GM21576 (cell line): Measurements from ENCODE around the gene ZFP62.
A peak's percentile ranks its signal among the peaks of the same experiment; 100 is the strongest.
"Not testable (repeated sequence)": the region's sequence is repeated elsewhere in the genome, so short reads cannot be mapped to it uniquely, and the experiment has no call there.

Experiments
- ATAC-seq: cut with Tn5 transposase; IDR thresholded peaks from one replicate; pipeline ENCODE4 v1.9.1; 2021; ENCODE audit warnings: mild to moderate bottlenecking, moderate library complexity; ENCODE audit not compliant: unreplicated experiment

ZFP62 gene

DNA sequence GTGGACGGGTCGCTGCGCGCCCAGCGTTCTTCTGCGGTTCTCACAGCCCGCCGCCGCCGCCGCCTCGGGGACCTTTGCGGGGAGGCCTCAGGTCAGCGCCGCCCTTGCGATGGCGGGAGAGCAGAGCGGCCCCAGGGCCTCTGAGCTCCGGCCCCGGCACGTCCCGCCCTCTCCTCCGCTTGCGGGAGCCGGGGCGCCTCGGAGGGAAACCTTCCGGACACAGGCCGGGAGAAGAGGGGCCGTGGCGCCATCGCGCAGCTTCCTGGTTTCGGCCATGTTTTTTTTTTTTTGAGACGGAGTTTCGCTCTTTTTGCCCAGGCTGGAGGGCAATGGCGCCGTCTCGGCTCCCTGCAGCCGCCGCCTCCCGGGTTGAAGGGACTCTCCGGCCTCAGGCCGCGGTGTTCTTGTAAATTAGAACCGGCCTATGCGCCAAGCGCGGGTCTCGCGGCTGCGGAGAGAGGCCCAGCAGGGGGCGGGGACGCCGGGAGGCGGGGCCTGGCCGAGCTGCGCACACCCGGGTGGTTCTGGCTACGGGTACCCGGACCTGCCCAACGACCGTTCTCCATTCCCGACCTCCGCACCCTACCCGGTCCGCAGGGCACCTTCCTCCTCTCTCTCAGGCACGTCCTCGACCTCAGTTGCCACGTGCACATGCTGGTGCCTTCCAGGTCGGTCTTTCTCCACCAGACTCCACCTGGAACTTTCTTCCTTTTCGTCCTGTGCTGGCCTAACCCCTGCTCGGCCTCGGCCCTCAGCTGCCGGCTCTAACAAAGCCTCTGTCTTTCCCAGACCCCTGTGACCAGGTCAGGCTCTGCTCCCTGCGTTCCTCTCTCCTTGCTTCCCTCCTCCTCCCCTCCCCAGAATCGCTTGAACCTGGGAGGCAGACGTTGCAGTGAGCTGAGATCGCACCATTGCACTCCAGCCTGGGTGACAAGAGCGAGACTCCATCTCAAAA lies 29.7 kb downstream of the ZFP62 start:
- peak; percentile 66 for ATAC-seq

DNA sequence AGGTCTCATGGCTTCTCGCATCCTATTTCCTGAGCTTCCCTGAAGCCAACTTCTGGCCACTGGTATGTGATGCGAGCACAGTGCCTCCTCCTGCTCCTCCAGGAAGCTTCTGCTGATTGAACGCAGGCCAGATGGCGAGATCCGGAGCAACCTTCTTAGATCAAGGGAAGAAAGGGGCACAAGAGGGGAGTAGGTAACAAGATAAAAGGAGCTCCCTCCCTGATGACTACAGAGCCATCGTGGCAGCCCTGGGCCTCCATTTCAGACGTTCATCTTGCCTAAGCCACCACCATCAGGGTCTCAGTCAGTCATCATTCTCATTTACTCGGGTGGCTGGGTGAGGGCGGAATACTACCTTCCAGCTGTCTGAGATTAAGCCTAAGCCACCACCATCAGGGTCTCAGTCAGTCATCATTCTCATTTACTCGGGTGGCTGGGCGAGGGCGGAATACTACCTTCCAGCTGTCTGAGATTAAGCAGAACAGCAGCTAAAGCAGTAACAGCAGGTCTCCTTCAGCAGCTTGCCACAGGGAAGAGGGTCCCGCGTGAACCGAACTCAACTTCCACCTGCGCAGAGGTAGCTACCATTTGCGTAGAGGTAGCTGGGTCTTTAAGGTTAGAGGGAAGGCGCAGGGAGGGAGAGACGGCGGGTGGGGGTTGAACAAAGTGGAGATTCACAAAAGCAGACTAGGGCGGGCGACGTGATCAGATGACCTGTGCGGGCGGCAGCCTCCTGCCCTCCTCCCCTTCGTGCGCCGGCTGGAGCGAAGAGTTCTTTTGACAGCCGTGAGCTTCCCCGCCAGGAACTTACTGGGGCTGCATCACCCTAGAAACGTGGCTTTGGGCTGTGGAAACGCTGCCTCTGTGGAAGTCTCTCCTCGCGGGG lies 30.6 kb downstream of the ZFP62 start:
- ATAC-seq, result peak; percentile 39

DNA sequence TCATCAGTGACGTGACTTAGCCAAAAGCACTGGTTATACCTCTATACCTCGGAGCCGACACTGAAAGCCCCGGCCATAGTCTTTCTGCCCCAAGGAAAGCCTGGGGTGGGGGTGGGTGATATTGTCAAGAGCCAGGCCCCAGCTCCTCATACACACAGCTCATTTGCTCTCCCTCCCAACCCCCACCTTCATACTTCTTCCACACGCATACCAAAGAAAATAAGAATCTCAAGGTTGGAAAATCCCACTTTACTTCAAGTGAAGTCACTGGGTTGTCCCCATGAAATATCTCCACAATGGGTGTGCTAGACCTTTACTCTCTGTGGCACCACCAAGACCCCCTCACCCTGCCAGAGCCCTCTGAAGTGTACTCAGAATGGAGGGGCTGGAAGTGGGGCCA lies 31.4 kb downstream of the ZFP62 start:
- no peak for ATAC-seq

DNA sequence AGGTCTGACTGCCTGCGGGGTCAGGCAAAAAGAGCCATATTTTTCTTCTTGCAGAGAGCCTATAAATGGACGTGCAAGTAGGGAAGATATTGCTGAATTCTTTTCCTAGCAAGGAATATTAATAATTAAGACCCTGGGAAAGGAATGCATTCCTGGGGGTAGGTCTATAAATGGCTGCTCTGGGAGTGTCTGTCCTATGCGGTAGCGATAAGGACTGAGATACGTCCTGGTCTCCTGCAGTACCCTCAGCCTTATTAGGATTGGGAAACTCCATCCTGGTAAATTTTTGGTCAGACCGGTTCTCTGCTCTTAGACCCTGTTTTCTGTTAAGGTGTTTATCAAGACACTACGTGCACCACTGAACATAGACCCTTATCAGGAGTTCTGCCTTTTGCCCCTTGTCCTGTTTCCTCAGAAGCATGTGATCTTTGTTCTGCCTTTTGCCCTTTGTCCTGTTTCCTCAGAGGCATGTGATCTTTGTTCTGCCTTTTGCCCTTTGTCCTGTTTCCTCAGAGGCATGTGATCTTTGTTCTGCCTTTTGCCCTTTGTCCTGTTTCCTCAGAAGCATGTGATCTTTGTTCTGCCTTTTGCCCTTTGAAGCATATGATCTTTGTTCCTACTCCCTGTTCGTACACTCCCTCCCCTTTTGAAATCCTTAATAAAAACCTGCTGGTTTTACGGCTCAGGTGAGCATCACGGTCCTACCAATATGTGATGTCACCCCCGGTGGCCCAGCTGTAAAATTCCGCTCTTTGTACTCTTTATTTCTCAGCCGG lies 32.1 kb downstream of the ZFP62 start:
- ATAC-seq, result not testable (repeated sequence)

DNA sequence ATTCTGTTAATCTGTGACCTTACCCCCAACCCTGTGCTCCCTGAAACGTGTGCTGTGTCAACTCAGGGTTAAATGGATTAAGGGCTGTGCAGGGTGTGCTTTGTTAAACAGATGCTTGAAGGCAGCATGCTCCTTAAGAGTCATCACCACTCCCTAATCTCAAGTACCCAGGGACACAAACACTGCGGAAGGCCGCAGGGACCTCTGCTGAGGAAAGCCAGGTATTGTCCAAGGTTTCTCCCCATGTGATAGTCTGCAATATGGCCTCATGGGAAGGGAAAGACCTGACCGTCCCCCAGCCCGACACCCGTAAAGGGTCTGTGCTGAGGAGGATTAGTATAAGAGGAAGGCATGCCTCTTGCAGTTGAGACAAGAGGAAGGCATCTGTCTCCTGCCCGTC lies 33.7 kb downstream of the ZFP62 start:
- ATAC-seq, result not testable (repeated sequence)

DNA sequence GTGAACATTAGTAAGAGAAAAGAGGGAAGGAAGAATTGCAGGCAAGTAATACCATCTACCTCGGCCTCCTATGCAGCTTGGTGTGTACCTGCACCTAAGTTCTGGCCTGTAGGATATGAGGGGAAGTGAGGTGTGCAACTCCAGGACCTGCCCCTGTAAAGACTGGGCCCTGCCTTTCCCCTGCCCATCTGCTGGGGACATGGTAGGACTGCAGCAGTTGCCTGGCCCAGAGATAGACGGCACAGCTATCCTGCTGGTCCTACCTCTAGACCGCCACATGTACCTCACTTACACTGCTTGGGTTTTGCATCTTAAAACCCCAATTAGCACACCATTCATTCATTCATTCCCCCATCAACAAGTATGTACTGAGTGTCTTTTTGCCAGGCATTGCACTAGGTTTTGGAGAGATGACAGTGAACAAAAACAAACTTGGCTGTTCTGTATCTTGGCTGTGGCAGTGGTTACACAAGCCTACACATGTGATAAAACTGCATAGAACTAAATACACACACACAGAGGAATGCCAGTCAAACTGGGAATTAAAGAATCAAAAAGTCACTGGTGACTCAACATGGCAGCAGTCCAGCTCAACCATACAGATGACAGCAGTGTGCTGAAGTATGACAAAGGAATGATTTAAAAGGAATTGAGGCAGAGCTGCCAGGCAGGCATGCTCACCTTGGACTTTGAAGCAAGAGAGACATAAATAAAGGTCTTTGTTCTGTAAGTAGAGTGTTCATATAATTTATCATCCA lies 35.1 kb downstream of the ZFP62 start:
- ATAC-seq, result no peak

DNA sequence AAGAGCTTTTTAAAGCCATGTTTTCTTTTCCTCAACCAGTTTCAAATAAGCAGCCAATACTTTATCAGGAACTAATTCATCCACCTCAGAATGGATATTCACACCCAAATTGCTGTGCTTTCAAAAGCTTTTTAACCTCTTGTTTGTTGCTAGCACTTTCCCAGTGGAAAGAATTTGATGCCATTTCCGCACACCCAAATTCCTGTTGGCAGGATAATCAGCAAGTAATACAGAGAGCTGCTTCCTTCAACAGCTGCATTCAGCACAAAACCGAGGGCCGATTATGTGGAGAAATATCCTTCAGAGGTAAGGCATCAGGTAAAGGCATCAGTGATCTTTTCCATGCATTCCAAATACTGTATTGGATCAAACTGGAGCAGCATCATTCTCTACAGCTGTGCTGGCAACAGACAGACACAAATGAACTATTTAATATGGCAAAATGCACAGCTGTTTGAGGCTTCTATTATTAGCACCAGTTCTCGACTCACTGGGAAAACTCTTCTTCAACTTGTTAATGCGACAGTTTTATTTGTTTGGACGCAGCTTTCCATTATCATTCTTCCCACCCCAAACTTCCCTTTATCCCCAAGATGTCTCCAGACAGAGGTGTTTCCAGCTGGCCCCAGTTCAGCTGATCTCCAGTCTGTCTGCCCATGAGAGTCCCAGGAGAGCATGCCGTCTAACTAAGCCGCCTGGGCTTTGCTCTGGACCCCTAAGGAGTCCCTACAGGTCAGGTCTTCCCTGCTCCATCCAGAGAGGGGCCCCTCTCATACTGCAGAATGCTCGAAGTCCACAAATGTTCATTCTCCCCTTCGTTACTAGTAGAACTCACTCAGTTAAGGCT lies 36.2 kb downstream of the ZFP62 start:
- ATAC-seq, result no peak

DNA sequence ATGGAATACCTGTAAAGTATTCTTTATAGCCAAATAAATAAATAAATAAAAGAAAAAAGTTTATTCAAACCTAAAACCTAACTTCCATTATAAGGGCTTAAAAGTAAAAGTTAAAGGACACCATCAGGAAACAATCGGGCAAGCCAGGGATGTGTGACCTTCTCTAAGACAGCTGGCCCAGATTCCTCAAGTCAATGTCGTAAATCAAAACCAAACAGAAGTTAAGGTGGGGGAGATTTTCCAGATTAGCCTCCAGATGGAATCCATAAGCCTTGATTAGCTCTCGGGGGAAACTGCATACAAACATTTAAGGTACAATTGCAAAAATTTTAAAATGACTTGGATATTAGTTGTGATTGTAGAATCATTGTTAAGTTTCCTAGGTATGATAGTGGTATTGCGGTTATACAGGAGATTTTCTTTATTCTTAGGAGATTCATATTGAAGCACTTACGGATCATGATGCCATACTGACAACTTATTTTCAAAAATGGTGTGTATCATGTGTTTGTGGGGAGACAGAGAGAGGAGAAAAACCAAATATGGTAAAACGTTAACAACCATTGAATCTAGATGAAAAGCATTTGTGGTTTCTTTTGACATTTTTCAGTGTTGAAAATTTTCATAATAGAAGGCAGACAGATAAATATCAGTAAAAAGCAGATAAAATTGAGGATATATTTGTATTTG lies 37.0 kb downstream of the ZFP62 start:
- no peak for ATAC-seq

DNA sequence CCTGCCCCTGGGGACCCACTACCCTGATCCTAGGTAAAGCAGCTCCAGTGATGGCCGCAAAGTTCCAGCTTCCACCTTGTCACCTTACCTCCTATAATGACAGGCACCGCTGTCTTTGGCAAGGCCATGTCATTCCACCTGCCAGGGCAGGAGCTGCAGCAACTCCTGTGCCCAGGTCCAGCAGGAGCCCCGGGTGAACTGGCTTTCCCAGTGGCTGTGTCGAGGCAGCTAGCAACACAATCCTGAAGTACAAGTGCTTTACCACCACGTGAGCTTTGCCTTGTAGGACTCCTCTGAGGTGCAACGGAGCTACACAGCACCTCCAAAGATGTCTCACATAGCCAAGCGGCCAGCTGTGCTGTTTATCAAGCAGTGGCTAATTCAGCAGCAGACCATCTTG lies 37.7 kb downstream of the ZFP62 start:
- no peak for ATAC-seq

DNA sequence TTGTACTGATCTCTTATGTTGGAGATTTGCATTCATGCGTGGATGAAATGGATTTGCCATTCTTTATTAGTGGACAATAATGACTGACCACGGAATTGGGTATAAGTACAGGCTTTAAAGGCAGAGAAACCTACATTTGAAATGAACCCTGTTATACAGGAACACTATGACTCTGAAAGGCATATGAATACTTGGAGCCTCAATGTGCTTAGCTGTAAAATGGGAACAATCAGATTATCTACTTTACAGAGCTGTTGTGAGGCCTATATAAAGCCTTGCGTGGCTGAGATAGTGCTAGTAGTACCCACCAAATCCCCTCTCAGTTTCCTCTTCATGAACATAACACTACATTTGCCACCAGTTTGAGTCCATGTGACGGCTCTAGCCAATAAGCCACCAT lies 39.5 kb downstream of the ZFP62 start:
- ATAC-seq, result no peak

DNA sequence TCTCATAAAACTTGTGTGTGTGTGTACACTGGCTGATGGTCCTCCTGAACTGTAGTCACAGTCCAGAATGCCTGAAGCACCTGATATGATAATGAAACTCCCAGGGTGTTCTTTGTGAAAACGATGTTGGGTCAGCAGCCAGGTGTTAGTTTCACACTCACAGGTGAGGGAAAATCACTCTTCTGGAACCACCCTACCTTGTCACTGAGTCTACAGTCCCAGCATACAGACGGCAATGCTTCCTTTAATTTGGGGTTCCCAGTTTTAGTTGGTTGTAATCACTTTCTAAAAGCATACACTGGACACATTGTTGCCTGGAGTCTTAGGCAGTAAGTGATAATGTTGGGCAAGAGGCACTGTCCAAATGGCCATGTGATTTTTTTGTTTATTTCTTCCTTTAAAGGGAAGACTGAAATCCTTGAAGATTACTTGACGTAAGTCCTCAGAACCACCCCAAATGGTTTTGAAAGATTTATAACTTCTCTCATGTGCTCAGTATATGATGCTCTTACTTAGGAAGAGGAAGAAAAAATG lies 40.2 kb downstream of the ZFP62 start:
- ATAC-seq, result peak; percentile 65

DNA sequence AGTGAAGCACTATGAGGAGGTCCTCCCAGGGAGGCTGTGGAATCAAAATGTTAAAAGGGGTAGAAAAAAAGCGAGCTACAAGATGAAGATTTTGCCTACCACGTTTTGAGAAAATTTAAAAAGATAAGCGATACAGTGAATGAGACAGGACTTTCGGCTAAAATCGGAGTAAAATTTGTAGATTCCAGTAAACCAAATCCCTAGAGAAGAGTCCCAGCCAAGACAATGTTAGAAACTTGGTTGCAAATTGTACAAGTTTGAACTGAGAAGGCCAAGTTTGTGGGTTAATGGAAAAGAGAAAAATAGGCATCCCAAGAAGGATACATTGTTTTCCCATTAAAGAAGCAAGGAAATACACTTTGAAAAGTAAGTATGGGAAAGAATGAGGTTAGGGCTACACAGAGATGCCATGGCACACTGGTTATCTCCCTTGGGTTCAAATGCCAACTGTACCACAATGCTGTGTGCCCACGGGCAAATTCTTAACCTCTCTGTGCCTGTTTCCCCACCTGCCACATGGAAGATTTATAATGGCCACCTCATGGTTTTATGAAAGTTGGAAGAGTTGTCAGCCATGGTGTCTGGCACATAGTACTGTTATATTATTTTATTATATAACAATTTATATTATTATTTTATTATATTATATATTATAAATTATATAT lies 42.3 kb downstream of the ZFP62 start:
- ATAC-seq, result no peak

DNA sequence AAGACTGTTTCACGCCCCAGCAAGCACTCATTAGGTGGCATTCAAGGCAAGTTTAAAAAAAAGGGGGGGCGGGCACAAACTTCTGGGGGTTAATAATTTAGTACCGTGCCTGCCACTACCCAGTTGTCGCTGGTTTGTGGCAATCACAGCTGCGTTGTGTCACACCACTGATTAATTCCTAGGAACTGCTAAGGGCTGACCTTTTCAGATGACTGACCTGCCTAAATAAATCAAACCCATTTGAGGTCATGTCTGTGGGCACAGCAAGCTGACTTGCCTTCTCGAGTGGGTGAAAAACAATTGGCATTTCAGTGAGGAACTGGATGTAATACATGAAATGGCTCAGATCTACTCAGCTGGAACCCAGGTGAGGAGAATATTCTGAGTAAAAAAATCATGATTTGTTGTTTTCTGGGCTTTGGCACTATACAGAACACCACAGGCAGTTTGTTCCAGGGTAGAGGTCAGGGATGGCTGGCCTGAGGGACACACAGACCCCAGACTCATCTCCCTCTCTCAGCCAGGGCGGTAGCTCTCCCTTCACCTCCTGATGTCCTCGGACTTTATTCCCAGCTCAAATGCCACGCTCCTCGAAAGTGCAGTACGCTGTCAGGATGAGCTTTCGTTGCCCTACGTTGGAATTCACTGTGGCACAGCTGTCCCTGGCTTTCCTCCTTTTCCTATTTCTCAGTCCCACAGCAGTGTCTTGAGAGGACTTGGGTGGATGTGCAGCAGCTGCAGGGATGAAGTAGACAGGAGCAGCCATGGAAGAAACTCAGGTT lies 43.0 kb downstream of the ZFP62 start:
- no peak for ATAC-seq

DNA sequence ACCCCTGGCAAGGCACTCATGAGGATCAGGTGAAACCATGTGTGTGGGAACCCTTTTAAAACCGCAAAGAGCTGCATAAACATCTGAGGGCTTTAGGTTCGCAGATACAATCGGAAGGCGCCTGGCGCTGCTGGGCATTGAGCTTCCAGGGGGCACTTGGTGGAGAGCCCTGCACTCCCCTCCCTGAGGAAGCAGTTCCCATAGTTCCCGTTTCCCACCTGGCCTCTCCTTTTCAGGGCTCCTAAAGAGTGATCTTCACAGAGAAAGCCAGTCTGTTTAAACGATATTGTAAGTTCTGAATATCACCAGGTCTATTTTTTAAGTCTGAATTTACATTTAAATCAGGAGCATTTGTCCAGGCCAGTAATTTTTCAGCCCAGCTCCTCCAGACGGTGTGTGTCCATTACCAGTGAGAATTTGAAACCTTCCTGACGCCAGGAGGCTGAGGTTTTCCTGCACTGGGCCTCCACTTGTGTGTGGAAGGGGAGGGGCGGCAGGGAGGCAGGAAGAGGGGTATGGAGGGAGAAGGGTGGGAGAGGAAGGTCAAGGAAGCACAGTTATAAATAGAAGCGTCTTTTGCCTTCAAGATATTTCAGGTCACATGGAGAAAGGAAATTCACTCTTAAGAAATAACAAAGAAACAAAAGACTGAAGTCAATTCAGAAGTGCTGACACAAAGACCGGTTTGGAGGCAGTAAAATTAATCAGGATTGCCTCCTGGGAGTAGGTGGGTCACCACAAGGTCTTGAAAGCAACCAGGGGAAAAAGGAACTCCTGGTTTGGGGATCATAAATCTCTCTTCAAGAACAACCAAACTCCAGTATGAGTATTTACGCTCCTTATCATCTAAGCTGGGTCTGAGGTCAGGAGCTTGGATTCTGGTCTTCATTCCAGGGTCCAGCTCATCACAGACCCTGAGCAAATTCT lies 44.2 kb downstream of the ZFP62 start:
- ATAC-seq, result no peak

DNA sequence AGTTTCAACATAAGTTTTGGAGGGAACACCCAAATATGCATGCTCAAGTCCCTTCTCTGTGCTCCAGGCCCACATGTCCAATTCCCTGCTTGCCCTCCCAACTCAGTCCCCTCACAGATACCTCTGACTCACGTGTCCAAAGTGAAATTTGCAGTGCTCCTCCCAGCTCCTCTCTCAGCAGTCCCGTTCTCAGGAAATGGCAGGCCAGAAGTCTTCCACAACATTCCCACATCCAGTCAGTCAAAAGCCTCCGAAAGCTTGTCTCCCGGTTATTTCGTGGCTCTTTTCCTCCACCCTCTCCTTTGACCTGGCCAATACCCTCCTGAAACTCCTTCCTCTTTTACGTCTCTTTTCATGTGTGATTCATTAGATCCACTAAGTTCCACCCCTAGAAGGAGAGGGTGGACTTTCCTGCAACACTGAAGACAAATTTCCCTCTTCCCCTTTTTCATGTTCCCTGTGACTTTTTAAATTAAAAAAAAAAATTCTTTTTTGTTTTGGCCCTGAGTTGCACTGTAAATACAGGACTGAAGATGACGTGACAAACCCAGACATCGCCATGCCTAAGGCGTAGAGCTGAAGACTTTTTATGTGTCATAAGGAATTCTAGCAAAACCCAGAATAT lies 45.7 kb downstream of the ZFP62 start:
- ATAC-seq, result no peak

DNA sequence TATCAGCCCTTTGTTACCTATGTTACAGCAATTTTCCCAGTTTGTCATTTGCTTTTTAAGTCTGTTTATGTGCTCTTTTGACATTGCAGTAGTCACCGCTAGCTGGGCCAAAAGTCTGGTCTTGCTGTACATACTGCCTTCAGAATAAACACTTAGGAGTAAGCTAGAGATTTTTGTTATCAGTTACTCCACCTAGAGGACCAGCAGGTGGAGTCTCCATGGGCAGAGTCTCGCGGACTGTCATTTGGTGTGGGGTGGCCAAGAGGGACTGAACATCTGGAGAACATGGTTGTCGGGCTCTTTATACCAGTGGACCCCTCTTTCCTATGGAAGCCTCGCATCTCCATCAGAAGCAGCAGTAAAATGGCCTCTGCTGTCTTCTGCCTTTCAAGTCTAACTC lies 47.7 kb downstream of the ZFP62 start:
- ATAC-seq, result no peak
